ENCODE data around the gene SH2D4B.

DNA sequence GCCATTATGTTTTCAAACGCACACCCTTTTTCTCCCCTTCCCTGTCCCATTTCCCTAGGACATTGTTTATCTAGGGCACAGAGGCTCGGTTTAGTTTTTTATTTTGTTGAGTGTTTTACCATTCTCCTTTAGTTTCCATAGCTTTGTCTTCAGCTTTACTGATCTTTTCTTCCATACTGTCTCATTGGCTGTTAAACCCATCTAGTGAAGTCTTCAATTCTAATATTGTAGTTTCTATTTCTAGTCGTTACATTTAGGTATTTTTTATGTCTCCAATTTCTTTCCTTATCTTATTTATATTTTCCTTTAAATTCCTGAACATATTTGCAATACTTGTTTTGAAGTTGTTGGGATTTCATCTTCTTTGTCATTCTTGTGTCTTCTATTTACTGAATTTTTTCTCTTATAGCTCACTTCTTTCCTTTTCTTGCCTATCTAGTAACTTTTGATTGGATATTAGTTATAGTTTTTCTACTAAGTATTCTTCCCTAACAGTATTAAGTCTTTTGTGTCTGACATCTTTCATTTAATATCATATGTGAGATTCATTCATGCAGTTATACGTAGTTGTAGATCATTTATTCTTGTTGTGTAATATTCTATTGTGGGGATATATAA, 41.0 kb upstream of the SH2D4B start:
- TF ChIP-seq, protein P1, sequence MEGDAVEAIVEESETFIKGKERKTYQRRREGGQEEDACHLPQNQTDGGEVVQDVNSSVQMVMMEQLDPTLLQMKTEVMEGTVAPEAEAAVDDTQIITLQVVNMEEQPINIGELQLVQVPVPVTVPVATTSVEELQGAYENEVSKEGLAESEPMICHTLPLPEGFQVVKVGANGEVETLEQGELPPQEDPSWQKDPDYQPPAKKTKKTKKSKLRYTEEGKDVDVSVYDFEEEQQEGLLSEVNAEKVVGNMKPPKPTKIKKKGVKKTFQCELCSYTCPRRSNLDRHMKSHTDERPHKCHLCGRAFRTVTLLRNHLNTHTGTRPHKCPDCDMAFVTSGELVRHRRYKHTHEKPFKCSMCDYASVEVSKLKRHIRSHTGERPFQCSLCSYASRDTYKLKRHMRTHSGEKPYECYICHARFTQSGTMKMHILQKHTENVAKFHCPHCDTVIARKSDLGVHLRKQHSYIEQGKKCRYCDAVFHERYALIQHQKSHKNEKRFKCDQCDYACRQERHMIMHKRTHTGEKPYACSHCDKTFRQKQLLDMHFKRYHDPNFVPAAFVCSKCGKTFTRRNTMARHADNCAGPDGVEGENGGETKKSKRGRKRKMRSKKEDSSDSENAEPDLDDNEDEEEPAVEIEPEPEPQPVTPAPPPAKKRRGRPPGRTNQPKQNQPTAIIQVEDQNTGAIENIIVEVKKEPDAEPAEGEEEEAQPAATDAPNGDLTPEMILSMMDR (IDR thresholded peaks at IDR 0.05; ENCODE audit: insufficient read depth, low read length): no peak
- TF ChIP-seq POLR2AphosphoS5 (IDR thresholded peaks at IDR 0.05; ENCODE audit: low read depth) (no peak), GABPA (IDR thresholded peaks at IDR 0.05; ENCODE audit: low read depth) (no peak)
- TF ChIP-seq, protein P2, sequence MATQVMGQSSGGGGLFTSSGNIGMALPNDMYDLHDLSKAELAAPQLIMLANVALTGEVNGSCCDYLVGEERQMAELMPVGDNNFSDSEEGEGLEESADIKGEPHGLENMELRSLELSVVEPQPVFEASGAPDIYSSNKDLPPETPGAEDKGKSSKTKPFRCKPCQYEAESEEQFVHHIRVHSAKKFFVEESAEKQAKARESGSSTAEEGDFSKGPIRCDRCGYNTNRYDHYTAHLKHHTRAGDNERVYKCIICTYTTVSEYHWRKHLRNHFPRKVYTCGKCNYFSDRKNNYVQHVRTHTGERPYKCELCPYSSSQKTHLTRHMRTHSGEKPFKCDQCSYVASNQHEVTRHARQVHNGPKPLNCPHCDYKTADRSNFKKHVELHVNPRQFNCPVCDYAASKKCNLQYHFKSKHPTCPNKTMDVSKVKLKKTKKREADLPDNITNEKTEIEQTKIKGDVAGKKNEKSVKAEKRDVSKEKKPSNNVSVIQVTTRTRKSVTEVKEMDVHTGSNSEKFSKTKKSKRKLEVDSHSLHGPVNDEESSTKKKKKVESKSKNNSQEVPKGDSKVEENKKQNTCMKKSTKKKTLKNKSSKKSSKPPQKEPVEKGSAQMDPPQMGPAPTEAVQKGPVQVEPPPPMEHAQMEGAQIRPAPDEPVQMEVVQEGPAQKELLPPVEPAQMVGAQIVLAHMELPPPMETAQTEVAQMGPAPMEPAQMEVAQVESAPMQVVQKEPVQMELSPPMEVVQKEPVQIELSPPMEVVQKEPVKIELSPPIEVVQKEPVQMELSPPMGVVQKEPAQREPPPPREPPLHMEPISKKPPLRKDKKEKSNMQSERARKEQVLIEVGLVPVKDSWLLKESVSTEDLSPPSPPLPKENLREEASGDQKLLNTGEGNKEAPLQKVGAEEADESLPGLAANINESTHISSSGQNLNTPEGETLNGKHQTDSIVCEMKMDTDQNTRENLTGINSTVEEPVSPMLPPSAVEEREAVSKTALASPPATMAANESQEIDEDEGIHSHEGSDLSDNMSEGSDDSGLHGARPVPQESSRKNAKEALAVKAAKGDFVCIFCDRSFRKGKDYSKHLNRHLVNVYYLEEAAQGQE (IDR thresholded peaks at IDR 0.05; ENCODE audit: insufficient replicate concordance, low read depth): no peak

All from HL-60 (cell line).